Stimulated activated CD8-positive, alpha-beta memory T cell treated with anti-CD3 and anti-CD28 coated beads, Interleukin-12 subunit alpha, Interleukin-12 subunit beta, amount 100 ng/mL, for 4 hours (primary cell): ENCODE data around the gene MSANTD3.

Source experiments
- DNase-seq: peaks from one replicate; pipeline ENCODE4 v3.0.0-alpha.2; 2020; ENCODE audit warnings: low read depth

Gene MSANTD3

DNA sequence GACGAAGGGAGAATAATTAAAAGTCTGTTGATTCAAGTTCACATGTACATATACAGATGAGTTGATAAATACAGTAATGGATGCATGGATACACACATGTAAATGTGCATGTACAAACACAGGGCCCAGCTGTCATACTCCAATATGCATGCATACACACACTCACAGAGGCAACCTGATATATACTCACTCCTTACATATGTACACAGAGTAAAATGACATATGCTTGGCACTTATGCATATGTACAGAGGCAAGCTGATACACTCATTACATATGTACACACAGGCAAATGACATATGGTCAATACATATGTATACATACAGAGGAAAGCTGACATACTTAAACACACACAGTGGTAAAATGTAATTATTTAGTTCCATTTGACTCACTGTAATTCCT lies 38.8 kb downstream of the MSANTD3 start:
- no peak for DNase-seq

DNA sequence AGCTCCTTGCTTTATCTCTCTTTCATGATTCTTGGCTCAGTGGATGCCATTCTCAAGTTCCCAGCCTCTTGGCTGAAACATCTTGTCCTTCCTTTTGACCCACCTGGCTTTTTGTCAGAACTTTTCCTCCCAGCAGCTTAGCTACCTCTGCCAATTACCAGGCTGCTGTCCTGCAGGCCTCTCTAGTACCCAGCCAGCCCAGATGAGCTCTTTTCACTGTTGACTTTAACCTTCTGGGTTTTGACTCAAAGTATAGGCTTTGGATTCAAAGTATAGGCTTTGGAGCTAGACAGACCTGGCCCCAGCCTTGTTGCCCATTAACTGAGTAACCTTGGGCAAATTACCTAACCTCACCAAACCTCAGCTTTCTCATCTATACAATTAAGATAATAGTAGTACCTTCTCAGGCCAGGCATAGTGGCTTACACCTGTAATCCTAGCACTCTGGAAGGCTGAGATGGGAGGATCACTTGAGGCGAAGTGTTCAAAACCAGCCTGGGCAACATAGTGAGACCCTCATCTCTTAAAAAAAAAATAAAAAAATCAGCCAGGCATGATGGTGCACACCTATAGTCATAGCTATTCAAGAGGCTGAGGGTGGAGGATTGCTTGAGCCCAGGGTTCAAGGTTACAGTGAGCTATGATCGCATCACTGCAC lies 39.4 kb downstream of the MSANTD3 start:
- DNase-seq: no peak

DNA sequence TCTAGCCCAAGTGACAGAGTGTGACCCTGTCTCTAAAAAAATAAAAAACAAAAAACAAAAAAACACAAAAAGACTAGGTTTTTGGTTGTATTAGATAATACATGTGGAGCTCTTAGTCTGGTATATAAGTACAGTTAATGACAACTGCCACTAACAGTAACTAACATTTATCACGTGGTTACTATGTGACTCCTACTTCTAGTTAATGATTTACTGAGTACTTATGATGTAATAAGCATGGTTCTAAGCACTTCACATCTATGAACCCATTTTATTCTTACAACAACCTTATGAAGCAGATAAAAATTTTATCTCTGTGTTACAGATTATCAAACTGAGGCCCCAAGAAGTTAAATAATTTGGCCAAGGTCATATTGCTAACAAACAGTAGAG lies 39.9 kb downstream of the MSANTD3 start:
- DNase-seq: no peak

DNA sequence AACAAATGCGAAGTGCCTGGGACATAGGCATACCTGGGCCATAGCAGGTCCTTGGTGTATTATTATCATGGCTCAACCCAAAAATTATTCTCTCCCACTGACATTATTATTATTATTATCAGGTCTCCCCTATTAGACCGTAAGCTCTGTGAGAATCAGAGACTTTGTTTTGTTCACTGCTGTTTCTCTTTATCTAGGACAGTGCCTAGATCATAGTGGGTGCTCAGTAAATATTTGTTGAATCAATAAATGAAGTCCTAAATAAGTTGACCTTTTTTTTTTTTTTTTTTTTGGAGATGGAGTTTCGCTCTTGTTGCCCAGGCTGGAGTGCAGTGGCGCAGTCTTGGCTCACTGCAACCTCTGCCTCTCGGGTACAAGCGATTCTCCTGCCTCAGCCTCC lies 41.1 kb downstream of the MSANTD3 start:
- DNase-seq: no peak

DNA sequence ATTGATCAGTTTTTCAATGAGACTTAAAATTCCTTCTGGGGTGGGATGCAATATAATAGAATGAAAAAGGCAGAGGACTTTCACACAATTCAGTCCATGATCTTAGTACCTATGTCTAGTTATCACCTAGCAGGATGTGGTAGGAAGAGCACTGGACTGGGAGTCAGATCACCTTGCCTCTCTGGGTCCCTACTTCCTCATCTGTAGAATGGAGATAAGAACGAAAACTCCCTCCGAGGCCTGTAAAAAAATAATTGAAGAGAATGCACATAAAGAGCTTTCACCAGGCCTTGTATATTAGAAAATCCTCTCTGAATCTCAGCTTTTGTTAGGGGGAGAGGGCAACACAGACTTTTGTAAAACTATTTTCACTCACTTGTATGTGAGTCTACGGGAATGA lies 45.3 kb downstream of the MSANTD3 start:
- no peak for DNase-seq

DNA sequence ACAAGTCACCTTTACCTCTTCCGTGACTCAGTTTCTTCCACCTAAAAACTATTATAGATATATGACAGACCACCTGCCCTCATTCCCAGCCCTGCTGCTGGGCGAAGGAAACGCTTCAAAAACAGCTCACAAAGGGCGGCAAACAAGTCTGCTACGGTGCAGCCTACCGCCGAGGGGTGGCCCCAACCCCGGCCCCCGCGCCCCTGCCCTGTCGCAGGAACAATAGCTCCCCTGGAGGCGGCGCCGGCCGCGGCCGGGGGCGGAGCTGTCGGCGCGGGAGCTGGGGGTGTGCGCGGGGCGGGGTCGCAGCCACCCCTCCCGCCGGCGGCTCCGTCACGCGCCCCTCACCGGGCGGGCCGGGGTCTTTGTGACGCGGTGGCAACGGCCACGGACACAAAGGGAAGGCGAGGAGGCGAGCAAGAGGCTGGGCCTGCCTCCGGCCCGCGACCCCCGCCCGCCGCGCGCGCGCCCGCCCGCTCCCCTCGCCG lies 45.9 kb downstream of the MSANTD3 start, which contains the start of gene TMEFF1:
Gene TMEFF1 (plus strand): TSS at position 362 of the 488 bp plus-strand sequence. CDS start 396 bp downstream, outside the sequence.
- peak; percentile 10 for DNase-seq

DNA sequence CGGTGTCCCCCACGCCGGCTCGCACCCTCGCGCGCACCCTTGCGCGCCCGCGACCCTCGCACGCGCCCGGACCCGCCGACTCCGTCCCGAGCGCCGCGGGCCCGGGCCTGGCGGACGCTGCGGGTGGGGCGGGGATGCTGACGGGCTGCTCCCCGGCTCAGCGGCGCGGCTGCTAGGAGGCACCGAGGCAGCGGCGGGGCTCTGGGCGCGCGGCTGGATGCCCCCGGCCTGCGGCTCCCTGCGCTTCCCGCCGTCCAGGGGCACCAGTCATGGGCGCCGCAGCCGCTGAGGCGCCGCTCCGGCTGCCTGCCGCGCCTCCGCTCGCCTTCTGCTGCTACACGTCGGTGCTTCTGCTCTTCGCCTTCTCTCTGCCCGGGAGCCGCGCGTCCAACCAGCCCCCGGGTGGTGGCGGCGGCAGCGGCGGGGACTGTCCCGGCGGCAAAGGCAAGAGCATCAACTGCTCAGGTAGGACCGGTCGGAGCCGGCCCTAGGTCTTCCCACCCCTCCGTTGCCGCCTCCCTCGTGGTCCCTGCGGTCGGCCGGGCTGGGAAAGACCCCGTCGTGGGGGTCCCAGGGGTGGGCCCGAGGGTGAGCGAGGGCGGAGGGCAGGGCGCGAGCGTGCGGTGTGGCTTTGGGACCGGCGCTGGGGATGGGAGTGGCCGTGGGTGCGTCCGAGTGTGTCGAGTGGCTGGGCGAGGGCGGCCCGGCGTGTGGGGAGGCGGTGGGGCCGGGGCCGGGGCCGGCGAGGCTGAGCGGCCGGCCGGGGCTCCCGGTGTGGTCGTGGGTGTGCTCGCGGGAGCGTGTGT lies 46.5 kb downstream of the MSANTD3 start:
- no peak for DNase-seq

DNA sequence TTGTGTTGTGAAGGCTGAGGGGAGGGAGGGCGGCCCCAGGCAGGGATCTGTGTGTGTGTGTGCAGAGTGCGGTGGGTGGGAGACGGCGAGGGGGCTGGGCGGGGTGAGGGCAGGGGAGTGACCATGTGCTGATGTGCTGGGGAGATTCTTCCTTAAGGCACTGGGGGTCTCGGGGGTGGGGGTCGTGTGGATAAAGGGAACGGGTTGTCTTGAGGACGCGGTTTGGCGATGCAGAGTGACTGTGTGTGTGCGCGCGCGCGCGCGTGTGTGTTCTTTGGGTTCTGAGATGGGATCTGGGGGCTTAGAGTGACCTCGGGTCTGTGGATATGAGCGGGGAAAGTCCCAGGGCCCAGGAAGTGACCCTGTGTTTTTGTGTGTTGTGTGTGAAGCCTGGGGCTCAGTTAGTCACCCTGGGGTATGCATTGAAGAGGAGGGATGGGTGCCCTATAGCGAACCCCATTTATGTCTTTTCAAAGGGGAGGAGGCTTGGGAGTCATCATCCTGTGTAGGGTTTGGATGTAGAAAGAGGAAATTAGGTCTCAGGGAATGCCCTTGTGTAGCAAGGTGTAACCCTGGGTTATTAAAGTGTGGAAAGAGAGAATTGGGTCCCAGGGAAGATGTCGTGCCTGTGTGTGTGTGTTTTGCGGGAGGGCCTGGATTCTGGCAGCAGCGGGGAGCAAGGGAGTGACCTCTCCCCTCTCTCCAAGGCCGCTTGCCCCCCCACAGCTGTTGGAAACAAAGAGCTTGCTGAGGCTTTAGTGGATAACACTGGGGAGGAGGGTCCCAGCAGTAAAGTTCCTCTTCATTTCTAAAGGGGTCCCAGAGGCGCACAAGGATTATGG lies 47.4 kb downstream of the MSANTD3 start:
- DNase-seq: no peak

DNA sequence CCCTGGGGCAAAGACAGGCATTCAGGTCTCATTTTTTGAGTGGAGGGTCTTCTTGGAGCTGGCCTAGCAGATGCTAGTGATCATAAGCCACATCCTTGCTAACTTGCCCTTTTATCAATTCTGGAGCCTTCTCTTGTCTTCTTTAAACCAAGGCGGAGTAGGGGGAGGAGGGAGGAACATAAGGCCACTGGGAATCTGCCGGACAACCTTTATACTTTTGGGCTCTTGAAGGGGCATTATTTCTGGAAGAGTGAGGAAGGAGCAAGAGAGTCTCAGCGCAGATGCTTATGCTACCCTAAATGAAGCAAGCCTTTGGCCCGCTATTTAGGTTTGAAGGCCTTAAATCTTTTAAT lies 48.0 kb downstream of the MSANTD3 start:
- no peak for DNase-seq

DNA sequence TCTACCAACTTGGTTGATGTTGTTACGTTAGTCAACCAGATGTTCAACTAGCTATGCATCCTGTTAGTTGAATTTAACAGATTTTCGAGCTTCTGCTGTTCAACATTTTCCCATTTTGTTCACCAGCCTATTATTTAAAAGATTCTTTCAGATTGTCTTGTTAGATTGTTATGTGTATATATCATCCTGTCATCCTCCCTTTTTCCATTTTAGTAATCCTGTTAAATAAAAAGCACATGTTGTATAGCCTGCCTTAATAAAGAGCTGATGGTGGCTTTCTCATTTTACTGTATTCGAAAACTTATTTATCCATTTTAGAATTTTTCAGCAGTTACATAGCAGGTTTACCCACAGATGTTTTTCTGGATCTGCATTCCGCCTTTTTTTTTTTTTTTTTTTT lies 50.3 kb downstream of the MSANTD3 start:
- DNase-seq: no peak

DNA sequence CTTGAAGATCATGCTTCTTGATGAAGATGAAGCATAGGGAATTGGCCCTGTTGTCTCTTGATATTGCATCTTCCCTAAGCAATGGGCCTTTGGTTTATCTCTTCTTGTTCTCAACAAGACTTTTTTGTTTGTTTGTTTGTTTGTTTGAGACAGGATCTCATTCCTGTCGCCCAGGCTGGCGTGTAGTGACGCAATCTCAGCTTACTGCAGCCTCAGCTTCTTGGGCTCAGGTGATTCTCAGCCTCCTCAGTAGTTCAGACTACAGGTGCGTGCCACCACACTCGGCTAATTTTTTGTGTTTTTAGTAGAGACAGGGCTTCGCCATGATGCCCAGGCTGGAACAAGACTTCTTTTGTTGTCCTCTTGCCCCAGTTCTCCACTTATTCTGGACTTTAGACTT lies 51.2 kb downstream of the MSANTD3 start:
- DNase-seq: no peak

DNA sequence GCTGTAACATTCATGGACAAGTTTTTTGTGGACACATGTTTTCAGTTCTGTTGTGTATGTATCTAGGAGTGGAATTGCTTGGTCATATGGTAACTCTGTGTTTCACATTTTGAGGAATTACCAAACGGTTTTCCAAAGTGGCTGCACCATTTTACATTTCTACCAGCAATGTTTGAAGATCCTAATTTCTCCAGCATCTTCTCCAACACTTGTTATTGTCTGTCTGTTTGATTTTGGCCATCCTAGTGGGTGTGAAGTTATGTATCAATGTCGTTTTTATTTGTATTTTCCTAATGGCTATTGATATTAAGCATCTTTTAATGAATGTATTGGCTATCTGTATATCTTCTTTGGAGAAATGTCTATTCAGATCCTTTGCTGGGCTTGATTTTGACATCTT lies 52.9 kb downstream of the MSANTD3 start:
- DNase-seq: no peak

DNA sequence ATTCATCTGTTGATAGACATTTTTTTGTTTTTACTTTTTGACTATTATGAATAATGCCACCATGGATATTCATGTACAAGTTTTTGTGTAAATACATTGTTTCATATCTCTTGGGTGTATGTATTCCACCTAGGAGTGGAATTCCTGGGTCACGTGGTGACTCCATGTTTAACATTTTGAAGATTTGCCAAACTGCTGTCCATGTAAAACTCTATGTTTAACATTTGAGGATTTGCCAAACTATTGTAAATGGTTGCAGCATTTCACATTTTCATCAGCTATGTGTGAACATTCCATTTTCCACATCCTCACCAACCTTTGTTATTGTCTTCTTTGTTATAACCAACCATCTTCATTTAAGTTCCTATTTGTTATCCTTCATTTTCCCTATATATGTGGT lies 58.3 kb downstream of the MSANTD3 start:
- no peak for DNase-seq

DNA sequence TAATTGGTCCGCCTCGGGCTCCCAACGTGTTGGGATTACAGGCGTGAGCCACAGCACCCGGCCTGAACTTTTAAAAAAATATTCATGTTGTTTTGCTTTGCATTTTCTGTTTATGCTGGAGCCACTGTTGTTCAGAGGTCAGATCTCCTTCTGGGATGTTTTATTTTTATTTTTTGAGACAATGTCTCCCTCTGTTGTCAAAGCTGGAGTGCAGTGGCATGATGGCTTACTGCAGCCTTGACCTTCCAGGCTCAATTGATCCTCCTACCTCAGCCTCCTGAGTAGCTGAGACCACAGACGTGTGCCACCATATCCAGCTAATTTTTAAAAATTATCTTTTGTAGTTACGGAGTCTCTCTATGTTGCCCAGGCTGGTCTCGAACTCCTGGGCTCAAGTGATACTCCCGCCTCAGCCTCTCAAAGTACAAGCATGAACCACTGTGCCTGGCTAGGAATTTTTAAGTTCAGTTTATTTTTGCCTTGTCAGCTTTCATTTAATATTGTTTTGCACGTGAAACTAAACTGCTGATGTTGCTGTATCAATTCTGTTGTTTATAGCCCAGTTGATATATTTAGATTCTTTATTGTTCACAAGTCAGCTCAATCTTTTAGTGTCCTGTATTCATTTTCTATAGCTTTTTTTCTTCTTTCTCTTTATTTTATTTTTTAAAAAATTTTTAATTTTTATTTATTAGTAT lies 59.7 kb downstream of the MSANTD3 start:
- no peak for DNase-seq

DNA sequence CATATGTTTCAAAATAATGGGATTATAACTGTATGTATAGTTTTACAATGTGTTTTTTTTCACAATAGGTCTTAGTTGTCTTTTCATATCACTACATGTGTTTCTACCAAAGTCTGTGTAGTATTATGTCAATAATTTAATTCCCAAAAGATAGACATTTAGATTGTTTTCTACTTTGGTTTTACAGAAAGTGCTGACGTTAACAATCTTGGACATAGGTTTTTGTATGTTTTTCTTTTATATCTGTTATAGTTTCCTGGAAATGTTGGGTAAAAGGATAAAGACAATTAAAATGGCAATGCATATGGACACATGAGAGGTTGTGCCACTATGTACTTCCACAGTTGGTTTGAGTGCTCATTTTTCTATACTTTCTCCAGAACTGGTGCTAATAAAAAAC lies 61.2 kb downstream of the MSANTD3 start:
- no peak for DNase-seq

DNA sequence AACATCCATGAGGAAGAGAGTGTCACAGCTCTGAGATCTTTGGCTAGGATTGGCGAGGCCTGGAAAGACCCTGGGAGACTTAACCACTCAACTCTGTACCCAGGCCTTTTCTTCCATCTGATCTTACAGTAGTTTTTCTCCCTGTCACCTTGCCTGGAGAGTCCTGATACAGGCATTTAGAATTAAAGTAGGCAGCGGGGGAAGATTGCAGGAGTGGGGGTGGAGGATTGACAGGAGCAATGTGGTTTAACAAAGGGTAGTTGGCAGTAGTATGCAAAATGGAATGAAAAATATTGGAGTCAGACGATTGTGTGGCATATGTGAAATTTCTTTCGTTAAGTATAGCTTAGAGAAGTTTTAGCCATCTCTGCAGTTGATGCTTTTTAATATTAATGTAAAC lies 62.9 kb downstream of the MSANTD3 start:
- no peak for DNase-seq

DNA sequence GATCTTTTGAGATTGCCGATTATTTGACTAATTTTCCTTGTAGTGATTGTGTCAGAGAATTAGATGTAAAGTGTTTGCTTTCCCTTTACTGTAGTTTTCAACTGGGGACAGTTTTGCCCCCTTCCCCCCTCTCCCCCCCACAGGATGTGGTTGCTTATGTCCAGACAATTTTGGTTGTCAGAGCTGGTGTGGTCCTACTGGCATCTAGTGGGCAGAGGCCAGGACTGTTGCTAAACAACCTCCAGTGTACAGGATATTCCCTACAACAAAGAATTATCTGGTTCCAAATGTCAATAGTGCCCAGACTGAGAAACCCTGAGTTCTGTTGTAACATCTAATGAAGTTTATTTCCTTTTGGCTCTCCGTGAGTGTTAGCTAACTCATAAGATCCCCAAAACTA lies 66.0 kb downstream of the MSANTD3 start:
- DNase-seq: no peak

DNA sequence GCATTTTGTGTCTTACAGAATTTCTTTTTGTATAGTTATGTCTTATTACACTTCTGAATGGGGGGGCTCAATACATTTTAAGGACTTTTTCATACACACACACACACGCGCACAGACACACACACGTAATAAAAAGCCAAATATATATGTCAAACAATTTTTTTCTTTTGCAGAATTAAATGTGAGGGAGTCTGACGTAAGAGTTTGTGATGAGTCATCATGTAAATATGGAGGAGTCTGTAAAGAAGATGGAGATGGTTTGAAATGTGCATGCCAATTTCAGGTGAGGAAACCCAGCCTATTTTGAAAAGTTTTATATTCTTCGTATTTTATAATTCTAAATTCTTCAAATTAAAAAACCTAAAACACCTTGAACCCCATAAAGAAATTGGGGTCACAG lies 71.6 kb downstream of the MSANTD3 start:
- DNase-seq: no peak

DNA sequence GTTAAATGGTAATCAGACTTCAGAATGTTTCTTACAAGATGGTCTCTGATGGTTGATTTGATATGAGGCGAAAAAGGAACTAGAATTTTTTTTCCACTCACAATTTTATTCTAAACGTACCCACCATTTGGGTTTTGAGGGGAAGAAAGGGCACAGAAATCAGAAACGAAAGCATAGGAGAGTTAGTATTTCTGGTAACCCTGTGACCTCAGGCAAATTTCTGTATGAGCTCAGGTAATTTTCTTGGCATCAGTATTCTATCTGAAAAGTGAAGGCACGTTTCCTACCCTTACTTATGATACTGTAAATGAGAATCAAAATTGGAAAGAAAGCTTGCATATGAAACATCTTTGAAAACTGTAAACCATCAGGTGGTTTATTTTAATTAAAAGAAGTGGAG lies 72.5 kb downstream of the MSANTD3 start:
- DNase-seq: no peak

DNA sequence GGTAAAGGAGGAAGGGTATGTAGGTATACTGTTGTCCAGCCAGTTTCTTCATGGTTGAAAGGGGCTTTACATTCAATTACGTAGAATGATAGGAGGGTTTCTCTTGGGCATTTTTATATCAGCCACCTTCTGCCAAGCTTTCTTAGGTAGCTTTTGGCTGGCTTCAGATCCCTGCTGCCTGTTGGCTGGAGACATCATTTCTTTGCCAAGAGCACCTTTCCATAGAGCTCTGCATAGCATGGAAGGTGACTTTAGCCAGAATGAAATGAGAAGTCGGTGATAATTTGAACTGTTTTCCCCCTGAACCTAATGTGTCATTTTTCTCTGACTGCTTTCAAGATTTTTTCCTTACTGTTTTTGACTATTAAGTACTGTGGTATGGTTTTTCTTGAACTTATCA lies 72.9 kb downstream of the MSANTD3 start:
- no peak for DNase-seq
